ENCODE data around the gene HDAC11. TPM values are rescaled to one million over a fixed set of nuclear protein-coding genes. Genes with fewer than 3 reads are reported as not detected.
"Not testable (repeated sequence)": the region's sequence is repeated elsewhere in the genome, so short reads cannot be mapped to it uniquely, and the experiment has no call there.

Gene HDAC11
- total RNA-seq, 1 donor from 2014 or later: 6.3 TPM

DNA sequence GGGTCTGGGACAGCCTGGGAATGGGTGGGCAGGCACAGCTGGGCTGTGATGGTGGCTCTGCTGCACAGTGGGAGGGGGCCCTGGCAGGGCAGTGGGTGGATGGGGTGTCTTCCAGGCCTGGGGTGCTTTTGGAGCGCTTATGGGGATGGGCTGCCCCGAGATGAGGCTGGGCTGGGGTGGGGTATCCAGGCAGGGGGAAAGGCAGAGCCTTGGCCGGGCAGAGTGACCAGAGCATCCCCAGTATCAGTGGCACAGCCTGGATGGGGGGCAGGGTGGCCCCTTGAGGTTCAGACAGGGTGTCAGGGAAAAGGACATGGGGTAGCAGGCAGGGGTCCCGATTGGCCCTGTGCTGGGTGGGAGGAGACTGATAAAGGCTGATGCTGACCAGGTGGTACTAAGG lies 26.6 kb downstream of the HDAC11 start:
- DNase-seq (ENCODE audit: low read depth in 2 of 2): no peak

DNA sequence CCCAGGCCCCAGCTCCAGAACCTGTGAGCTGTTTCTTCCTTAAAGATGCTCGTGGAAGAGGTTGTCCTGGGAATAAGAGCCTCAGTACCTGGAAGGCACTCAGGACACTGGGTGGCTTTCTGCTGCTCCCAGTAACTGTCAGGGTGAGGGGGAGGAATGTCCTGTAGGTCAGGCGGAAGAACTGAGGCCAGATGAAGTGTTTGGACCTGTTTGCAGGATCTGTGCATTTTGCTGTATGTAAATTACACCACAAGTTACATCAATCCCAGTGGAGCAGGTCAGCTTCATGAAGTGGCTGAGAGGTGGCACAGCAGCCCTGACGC lies 27.1 kb downstream of the HDAC11 start:
- DNase-seq (ENCODE audit: low read depth in 2 of 2): no peak

DNA sequence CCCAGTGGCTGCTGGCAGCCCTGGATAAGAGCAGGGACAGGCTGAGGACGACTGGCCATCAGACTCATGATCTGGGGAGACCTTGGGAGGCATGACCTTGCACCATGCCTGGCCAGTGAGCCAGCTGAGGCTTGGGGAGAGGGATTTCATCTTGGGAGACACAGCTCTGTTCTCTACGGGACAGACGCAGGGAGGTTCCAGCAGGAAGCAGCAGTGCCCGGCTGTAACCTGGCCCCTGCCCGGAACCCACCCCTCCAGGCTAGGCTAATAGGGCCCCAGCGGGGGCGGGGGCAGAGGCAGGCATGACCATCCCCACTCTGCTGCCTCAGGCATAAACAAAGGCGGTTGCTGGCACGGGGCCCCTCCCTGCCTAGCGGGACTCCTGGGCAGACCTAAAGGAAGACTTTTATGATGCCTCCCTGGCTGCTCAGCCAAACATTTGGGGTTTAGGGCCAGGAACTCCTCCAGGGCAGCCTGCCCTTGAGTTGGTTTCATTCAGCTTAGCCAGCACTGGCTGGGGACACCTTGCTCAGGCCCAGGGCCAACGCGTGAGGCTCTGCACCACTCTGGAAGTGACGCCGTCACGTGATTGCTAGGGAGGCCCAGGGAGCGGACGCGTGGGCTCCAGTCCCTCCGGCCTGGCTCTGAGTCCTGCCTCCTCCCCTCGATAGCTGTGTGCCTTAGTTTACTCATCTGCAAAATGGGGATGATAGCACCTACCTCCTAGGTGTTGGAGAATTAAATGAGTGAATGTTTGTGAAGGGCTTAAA lies 27.6 kb downstream of the HDAC11 start:
- DNase-seq (ENCODE audit: low read depth in 2 of 2): peak in 1 of 2 donors; percentile 11

DNA sequence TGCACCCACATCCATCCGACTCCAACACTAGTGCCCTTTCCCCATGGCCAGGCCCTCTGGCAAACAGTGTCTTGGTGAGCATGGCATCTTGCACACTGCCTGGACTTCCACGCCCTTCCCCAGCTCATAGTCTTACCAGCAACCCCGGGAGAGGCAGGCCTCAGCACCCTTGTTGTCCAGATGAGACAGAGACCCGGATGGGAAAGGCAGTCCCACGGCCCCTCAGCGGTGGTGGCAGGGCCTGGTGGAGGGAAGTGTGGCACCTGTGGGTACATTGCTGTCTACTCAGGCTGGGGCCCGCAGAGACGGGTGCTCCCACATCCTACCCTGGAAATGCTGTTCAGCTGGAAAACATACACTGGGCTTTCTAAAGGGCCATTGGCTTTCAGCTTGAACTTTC lies 28.4 kb downstream of the HDAC11 start:
- no peak for DNase-seq (ENCODE audit: low read depth in 2 of 2)

DNA sequence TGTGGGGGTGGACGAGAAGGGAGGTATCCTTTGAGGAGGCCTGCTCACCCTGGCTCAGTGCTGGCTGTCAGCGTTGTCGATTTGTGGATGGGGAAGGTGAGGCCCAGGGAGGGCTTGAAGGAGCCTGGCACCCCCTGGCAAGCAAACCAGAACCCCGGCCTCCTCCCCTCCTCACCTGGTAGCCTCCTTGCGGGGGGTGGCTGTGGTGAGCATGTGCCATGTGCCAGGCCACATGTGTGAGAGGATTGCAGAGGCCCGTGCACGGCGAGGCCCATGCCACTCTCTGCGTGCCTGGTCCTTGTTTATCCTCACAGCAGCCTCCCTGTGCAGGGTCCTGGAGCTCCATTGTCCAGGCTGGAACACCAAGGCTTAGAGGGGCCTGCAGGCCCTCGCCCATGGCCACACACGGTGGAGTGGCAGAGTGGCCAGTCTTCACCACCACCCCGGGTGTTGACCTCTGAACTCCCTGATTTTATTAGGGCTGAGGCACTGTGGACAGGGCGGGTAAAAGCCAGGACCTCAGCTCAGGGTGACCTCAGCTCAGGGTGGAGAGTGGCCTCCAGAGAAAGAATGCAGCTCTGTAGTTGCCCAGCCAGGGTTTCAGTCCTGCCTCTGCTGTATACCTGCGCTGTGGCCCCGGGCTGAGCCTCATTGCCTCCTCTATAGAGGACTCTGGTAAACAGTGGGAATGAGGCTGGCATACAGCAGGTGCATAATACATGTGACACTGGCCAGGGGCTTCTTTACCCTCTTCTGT lies 29.1 kb downstream of the HDAC11 start:
- no peak for DNase-seq (ENCODE audit: low read depth in 2 of 2)

DNA sequence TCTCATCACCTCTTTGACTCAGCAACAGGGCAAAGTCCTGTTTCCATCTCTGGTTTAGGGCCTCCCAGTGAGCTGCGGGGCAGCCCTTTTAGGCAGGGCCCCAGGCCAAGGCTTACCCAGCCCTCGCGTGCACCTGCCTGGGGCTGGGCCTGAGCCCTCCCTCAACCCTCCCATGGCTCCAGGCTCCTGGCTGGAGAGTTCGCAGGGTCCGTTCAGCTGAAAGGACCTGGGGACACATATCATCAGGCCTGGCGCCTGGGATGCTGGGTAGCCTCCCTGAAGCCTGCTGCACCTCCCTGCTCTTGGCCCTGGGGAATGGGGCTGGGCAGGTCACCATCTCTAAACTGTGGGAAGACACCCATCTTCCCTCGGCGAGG lies 29.7 kb downstream of the HDAC11 start:
- DNase-seq (ENCODE audit: low read depth in 2 of 2): no peak

DNA sequence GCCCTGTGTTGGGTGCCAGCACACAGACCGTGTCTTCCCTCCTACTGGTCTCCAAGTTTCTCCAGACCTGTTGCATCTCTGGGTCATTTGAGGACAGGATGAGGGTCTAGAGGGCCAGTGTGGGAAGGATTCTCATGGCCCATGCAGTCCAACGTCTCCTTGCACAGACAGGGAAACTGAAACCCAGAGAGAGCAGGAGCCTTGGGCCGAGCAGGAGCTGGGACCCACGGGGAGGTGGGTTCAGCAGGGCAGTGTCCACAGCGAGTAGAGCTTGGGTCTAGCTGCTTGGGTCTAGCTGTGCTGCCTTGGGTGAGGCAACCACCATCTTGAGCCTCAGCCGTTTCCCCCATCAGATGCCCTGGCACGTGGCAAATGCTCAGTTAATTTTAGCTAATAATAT lies 32.3 kb downstream of the HDAC11 start:
- no peak for DNase-seq (ENCODE audit: low read depth in 2 of 2)

DNA sequence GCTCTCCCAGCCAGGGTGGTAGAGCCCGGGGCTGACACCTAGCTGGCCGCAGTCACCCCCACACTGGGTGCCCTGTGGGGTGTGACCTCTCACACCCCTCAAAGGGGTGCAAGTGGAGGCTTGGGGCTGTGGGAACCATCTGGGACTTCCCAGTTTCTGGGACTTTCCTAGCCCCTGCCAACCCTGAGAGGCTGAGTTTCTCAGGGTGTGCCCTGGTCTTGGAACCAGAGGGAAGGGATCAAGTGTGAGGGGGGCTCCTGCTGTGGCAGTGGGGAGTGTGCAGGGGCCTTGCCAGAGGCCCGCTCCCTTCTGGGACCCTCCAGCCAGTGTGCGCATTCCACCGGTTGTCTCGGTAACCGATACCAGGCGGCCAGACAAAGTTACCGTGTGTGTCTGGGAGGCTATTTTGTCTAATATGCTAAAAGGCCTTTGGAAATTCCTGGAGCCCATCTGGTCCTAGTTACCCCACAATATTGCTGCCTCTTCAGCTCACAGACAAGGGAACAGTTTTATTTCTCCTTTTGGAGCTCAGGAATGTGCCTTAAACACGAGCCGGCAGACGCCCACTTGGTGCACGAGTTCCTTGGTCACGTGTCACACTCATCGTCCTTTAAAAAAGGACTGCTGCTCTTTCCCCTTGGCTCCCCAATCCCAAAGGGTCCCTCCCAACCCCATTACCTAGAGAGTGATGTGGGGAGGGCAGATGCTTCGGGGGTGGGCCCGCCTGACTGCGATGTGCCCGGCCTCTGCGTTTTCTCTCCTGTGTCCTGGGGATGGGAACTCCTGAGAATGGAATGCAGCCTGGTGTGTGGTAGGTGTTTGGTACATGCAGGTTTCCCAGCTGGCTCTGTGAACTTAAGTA lies 33.2 kb downstream of the HDAC11 start:
- no peak for DNase-seq (ENCODE audit: low read depth in 2 of 2)

DNA sequence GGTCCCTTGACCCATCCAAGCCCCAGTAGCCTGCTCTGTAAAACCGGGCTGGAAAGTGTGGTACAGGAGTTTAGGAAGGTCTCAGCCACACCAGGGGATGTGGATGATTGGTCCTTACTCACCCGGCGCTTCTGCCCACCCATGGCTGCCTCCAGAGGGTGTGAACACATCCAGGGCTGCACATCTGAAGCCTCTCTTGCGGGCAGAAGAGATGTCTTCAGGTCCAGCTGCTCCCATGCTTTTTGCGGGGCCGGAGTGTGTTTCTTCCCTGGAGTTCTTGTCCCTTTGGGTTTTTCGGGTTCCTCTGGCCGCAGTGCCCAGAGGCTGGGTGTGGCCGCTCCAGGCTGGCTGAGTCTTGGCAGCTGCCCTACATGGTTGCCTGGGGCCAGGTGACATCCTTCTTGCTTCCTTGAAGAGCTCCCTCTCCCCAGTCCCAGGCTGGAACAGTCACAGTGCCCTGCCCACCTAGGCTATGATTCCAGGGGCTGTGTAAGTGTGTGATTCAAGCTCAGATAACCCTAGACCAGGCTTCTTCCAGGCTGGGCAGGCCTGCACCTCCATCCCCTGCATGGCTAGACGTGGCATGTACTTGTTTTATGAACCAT lies 33.9 kb downstream of the HDAC11 start:
- DNase-seq (ENCODE audit: low read depth in 2 of 2): no peak

DNA sequence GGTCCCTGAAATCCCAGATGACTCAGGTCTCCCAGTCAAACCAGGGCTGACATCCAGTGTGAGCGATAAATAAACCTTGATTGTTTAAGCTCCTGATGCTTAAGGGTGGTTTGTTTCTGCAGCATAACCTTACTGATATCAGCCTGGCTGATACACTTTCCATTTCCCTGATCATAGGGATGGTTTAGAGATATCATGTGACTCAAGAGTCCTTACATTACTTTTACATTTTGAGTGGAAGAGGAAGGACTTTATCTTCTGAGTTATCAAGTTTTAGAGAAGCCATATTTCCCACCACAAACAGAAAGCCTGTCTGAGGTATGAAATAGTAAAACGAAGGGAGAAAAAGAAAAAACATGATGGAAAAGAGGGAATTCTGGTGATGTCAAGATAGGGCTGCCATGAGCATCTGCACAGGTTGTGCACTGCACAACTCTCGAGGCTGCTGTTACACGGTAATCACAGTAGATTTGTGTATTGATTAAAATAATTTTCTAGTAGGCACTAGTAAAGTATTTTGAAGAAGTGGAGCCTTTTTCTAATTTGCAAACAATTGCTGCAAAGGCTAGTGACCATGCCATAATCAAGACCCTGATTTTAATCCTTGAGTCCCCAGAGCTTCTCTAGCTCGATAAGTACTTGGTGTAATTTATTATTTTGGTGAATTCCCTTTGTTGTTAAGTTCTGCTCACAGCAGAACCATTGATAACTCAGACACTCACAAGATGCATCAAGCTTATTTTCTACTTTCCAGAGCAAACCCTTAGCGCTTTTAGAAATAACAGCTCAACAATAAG lies 34.7 kb downstream of the HDAC11 start:
- DNase-seq (ENCODE audit: low read depth in 2 of 2): no peak

DNA sequence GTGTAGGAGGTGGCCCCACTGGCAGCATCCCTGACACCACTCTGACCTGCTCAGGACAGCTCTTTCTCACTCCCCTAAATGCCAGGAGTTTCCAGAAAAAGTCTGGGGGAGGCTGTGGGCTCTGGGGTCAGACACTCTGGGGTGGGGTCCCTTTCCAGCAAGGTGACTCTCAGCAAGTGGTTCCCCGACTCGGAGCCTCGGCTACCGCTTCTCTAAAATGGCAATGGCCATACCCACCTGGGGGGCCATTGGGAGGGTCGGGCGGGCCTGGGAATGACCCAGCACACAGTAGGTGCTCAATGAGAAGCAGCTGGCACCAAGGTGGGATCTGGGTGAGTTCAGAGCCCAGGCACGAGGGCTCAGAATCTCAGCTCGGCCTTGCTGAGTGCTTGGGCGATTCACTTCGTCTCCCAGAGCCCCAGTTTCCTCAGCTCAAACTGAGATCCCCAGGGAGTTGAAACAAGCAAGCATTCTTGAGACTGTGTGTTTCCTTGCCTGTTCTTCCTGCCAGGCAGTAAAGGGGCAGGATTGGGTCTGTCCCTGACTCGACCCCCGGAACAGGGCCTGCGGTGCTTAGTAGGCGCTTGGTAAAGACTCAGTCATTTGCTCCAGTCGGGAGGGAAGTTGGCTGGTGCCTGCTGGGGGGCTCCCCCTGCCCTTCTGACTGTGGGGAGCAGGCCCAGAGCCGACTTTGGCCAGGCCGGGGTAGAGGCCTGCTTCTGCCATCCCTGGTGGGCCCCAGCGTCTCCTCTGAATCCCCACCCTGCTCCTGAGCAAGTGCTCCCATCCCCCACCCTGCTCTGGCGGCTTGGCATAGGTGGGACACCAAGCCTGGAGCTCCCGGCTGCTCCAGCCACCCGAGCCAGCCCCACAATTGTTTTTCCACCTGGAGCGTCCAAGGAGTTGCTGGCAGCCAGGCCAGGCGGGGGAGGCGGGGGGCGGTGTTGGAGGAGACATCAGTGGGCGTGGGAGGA lies 36.0 kb downstream of the HDAC11 start:
- no peak for DNase-seq (ENCODE audit: low read depth in 2 of 2)

DNA sequence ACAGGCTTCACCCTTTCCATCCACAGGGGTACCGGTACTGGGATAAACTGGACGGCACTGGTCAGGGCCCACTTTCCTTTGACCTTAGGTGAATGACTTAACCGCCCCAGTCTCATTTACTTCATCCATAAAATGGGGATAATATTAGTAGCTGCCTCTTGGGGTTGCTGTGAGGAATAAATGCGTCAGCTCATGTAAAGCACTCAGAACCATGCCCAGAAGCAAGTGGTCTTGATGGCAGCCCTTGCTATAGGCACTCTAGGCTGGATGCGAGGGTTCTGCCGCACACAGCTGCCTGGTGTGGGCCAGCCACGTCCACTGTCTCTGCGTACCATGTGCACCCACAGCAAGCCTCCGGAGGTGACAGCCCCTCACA lies 36.6 kb downstream of the HDAC11 start:
- DNase-seq (ENCODE audit: low read depth in 2 of 2): no peak

DNA sequence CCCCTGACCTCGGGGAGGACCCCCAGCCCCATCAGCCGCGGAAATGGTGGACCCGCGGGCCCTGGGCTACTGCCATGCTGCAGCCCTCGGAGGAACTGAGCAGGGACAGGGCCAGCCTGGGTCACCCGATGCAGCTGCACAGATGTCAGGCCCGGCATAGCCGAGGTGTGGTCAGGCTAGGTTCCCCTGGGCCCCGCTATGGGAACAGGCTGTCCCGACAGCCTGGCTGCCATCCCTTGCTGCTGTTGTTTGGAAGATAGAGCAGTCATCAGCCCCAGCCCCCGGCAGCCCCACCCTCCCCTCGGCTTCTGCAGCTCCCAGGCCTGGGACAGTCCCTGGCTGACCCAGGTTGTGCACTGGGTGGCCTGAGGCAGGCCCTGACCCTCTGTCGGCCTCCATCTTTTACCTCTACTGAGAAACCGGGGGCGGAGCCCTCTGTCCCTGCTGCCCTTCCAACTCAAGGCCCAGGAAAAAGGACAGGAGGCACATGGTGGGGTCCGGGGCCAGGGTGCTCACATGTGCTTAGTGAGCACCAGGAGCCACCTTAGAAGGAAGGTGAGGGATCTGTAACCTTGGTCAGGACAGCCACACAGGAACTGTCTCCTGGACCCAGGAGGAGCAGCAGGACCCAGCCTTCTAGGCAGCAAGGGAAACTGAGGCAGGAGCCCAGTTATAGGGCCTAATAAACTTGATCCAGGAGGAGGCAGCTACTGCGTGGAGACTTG lies 37.3 kb downstream of the HDAC11 start:
- no peak for DNase-seq (ENCODE audit: low read depth in 2 of 2)

DNA sequence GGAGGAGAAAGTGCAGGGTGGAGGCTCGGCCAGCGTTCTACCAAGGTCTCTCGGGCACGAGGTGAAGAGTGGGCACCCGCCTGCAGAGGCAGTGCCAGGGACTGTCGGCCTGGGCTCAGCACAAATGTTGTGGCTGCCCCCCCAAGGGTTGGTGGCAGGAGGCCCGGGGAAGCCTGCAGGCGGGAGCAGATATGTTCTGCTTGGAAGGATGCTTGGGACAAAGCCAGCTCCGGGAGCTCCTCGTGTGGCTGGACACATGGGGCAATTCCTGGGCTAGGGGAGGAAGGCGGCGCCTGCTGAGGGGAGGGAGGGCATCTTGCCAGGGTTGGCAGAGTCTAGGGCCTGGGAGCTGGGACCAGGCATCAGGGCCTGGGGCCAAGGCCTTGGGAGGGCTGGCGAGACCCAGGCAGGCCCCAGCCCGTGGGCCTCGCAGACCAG lies 38.4 kb downstream of the HDAC11 start:
- no peak for DNase-seq (ENCODE audit: low read depth in 2 of 2)

DNA sequence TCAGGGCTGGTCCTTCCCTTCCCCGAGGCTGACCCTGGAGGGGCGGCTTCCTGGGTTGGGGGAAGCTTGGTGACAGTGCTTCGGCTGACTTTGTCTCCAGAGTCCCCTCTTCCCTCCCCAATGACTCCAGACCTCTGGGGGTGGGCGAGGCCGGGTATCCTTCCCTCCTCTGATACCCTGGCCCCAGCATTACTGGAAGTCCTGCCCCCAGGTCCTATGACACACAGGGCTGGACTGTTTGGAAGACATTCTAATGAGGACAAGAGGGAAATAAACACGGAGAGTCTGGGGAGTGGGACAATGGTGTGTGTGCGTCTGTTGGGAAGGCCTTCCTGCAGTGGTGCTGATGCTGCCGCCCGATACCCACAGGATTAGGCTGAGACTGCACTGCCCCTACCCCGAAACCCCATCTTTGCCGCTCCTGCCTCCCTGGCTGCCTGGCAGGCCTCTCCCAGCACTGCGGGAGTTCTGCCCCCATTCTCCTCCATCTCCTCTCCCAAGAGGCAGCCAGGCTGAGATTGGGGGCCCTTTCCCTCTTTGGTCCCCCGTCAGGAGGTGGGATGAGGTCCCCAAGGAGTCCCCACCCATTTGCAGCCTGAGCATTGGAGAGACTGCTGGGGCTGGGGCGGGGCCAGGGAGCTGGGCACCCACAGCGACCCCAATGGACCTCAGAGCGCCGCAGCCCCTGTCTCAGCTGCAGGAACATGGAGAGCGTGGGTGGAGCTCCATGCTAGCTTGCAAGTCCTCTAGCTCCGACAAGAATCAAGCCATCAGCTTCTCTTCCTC lies 39.1 kb downstream of the HDAC11 start:
- no peak for DNase-seq (ENCODE audit: low read depth in 2 of 2)

DNA sequence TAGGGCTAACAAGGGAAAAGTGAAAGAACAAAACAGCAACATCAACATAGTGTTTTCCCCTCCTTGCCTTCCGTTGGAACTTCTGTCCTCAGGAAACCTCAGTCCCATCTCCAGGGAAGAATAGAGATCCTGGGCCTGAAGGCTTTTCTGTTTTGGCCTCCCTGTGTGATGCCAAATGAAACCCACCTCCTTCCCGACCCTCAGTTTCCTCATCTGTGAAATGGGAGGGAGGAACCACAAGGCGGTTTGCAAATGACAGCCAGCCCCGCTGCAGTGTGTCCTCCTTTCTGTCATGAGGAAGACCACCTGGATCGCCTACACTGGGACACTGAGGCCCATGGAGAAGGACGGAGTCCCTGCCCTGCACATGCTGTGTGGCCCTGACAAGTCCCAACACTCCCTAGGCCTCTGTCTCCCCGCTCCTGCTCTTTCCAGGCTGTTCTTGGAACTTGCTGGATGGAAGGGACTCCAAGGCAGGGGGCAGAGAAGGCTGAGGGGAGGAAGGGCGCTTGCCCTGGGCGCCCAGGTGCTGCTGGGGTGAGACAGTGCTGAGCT lies 40.3 kb downstream of the HDAC11 start:
- DNase-seq (ENCODE audit: low read depth in 2 of 2): no peak

DNA sequence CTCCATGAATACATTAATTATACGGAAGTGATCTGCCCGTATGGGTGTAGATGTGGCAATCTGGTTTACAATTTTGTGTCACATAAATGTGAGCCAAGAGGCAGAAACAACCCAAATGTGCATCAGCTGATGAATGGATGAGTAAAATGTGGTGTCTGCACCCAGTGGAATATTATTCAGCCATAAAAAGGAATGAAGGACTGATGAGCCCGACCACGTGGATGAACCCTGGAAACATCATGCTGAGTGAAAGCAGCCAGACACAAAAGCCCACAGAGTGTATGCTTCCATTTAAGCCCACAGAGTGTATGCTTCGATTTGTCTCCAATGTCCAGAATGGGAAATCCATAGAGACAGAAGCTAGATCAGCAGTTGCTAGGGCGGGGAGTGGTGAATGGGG lies 41.2 kb downstream of the HDAC11 start:
- no peak for DNase-seq (ENCODE audit: low read depth in 2 of 2)

DNA sequence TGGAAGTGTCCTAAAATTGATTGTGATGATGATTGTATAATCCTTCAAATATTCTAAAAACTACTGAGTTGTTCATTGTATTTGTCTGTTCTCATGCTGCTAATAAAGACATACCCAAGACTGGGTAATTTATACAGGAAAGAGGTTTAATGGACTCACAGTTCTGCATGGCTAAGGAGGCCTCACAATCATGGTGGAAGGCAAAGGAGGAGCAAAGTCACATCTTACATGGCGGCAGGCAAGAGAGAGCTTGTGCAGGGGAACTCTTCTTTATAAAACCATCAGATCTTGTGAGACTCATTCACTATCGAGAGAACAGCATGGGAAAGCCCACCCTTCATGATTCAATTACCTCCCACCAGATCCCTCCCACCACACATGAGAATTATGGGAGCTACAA lies 41.6 kb downstream of the HDAC11 start:
- DNase-seq (ENCODE audit: low read depth in 2 of 2): not testable (repeated sequence)
